ENCODE measurements around the gene PLCXD1.

DNA sequence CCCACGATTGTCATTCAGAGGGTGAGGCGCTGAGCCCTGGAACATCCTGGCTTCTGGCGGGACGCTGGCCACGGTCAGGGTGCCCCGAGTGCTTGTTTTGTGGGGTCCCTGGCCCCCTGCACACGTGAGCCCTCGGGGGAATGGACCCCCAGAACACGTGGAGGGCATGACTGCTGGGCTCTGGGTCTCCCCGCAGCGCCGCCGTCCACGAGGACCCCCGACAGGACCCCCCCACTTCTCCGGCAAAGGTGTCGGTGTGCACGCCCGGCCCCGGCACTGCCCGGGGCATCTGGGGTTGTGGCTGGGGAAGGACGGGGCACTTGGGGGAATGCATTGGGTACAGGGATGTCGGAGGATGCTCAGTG lies 51.3 kb downstream of the PLCXD1 start:
- TF ChIP-seq CTCF (conservative IDR thresholded peaks at IDR 0.05; ENCODE audit: low read depth, low read length), result no peak
- TF ChIP-seq EZH2 (IDR thresholded peaks at IDR 0.05; ENCODE audit: borderline replicate concordance, low read depth, low read length, poor library complexity, severe bottlenecking), result no peak
